ENCODE measurements around the gene CFAP46.
"Not testable (repeated sequence)": the region's sequence is repeated elsewhere in the genome, so short reads cannot be mapped to it uniquely, and the experiment has no call there.

CFAP46 gene

DNA sequence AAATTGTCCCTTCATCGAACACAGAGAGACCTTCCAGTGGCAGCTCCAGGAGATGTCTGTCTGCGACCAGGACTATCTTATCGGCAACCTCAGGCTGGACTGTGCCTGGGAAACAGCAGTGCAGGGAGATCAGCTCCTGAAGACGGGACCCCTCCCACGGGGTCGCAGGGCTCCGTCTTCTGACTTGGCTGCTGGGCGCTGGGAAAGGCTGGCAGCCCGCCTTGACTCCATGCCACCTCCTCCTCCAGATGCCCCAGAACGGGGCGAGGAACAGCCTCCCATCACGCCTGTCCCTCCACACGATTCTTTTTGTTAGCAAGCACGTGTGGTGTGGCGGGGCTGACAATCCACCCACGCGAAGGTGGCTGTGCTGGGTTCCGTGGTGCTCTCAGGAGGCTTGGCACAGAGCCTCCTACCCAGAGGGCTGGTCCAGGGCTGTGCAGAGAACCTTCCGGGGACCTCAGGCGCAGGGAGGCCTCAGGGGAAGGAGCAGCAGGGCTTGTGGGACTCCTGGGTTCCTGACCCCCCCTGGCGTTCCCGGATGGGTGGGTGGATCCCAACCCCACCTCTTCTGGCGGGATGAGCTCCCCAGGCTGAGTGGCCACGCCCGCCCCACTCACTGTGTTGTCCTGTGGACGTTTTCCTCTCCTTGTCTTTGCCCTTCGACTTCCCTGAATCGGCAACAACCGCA is 108.8 kb downstream of the CFAP46 start:
- Histone ChIP-seq H3K27ac (ENCODE audit: low read depth, low read length) (no peak overlapping the region), H3K4me3 (ENCODE audit: low read depth, low read length) (no peak overlapping the region), H3K9ac (ENCODE audit: low read depth, low read length) (no peak overlapping the region), H3K4me1 (ENCODE audit: control insufficient read depth, insufficient read depth, low read length) (no peaks in the 10 kb centered on the region; the same call in 1 of the 2 replicates), H3K36me3 (ENCODE audit: control insufficient read depth, insufficient read depth, low read length) (no peaks in the 10 kb centered on the region), H3K27me3 (ENCODE audit: control insufficient read depth, insufficient read depth, low read length) (no peaks in the 10 kb centered on the region), H3K9me3 (ENCODE audit: control insufficient read depth, insufficient read depth, low read length) (no peaks in the 10 kb centered on the region)

- Histone ChIP-seq H3K36me3 (ENCODE audit: control insufficient read depth, insufficient read depth, low read length) (no peaks in the 10 kb centered on the region), H3K27ac (ENCODE audit: low read depth, low read length) (no peak overlapping the region), H3K4me1 (ENCODE audit: control insufficient read depth, insufficient read depth, low read length) (no peaks in the 10 kb centered on the region; the same call in 1 of the 2 replicates), H3K27me3 (ENCODE audit: control insufficient read depth, insufficient read depth, low read length) (no peaks in the 10 kb centered on the region), H3K9me3 (ENCODE audit: control insufficient read depth, insufficient read depth, low read length) (no peaks in the 10 kb centered on the region), H3K4me3 (ENCODE audit: low read depth, low read length) (no peak overlapping the region), H3K9ac (ENCODE audit: low read depth, low read length) (no peak overlapping the region)
Observed at GRCh38 chr10:132832186-132832969, 110.0 kb downstream of the CFAP46 start.

- no peak overlapping the region for H3K27ac ChIP-seq (ENCODE audit: low read depth, low read length)
- no peaks in the 10 kb centered on the region for H3K36me3 ChIP-seq (ENCODE audit: control insufficient read depth, insufficient read depth, low read length)
- H3K27me3 ChIP-seq (ENCODE audit: control insufficient read depth, insufficient read depth, low read length): no peaks in the 10 kb centered on the region
- peaks cover 18% of the 10 kb centered on the region for H3K9me3 ChIP-seq (ENCODE audit: control insufficient read depth, insufficient read depth, low read length)
- H3K4me1 ChIP-seq (ENCODE audit: control insufficient read depth, insufficient read depth, low read length): no peaks in the 10 kb centered on the region
- H3K9ac ChIP-seq (ENCODE audit: low read depth, low read length): no peak overlapping the region
- H3K4me3 ChIP-seq (ENCODE audit: low read depth, low read length): no peak overlapping the region
Observed at GRCh38 chr10:132829403-132829802, 113.0 kb downstream of the CFAP46 start.

- peaks cover 18% of the 10 kb centered on the region for H3K9me3 ChIP-seq (ENCODE audit: control insufficient read depth, insufficient read depth, low read length)
- no peaks in the 10 kb centered on the region for H3K27me3 ChIP-seq (ENCODE audit: control insufficient read depth, insufficient read depth, low read length)
- H3K4me3 ChIP-seq (ENCODE audit: low read depth, low read length): no peak overlapping the region
- no peaks in the 10 kb centered on the region for H3K4me1 ChIP-seq (ENCODE audit: control insufficient read depth, insufficient read depth, low read length)
- no peak overlapping the region for H3K27ac ChIP-seq (ENCODE audit: low read depth, low read length)
- no peaks in the 10 kb centered on the region for H3K36me3 ChIP-seq (ENCODE audit: control insufficient read depth, insufficient read depth, low read length)
- H3K9ac ChIP-seq (ENCODE audit: low read depth, low read length): no peak overlapping the region
Observed at GRCh38 chr10:132828681-132829080, 113.7 kb downstream of the CFAP46 start.

- H3K27ac ChIP-seq (ENCODE audit: low read depth, low read length): no peak overlapping the region
- H3K4me1 ChIP-seq (ENCODE audit: control insufficient read depth, insufficient read depth, low read length): no peaks in the 10 kb centered on the region
- no peaks in the 10 kb centered on the region for H3K27me3 ChIP-seq (ENCODE audit: control insufficient read depth, insufficient read depth, low read length)
- no peaks in the 10 kb centered on the region for H3K36me3 ChIP-seq (ENCODE audit: control insufficient read depth, insufficient read depth, low read length)
- no peak overlapping the region for H3K4me3 ChIP-seq (ENCODE audit: low read depth, low read length)
- no peak overlapping the region for H3K9ac ChIP-seq (ENCODE audit: low read depth, low read length)
- H3K9me3 ChIP-seq (ENCODE audit: control insufficient read depth, insufficient read depth, low read length): peaks cover 18% of the 10 kb centered on the region
Observed at GRCh38 chr10:132827861-132828539, 114.4 kb downstream of the CFAP46 start.

GRCh38 chr10:132827423-132827789 is 115.0 kb downstream of the CFAP46 start:
- Histone ChIP-seq H3K4me1 (ENCODE audit: control insufficient read depth, insufficient read depth, low read length) (no peaks in the 10 kb centered on the region), H3K27ac (ENCODE audit: low read depth, low read length) (no peak overlapping the region), H3K36me3 (ENCODE audit: control insufficient read depth, insufficient read depth, low read length) (no peaks in the 10 kb centered on the region), H3K4me3 (ENCODE audit: low read depth, low read length) (no peak overlapping the region), H3K9ac (ENCODE audit: low read depth, low read length) (no peak overlapping the region), H3K9me3 (ENCODE audit: control insufficient read depth, insufficient read depth, low read length) (peaks cover 22% of the 10 kb centered on the region), H3K27me3 (ENCODE audit: control insufficient read depth, insufficient read depth, low read length) (no peaks in the 10 kb centered on the region)

GRCh38 chr10:132826524-132827422 is 115.6 kb downstream of the CFAP46 start:
- Histone ChIP-seq H3K27ac (ENCODE audit: low read depth, low read length) (no peak overlapping the region), H3K4me3 (ENCODE audit: low read depth, low read length) (no peak overlapping the region), H3K9me3 (ENCODE audit: control insufficient read depth, insufficient read depth, low read length) (peaks cover 24% of the 10 kb centered on the region), H3K9ac (ENCODE audit: low read depth, low read length) (no peak overlapping the region), H3K36me3 (ENCODE audit: control insufficient read depth, insufficient read depth, low read length) (no peaks in the 10 kb centered on the region), H3K4me1 (ENCODE audit: control insufficient read depth, insufficient read depth, low read length) (no peaks in the 10 kb centered on the region), H3K27me3 (ENCODE audit: control insufficient read depth, insufficient read depth, low read length) (no peaks in the 10 kb centered on the region)

DNA sequence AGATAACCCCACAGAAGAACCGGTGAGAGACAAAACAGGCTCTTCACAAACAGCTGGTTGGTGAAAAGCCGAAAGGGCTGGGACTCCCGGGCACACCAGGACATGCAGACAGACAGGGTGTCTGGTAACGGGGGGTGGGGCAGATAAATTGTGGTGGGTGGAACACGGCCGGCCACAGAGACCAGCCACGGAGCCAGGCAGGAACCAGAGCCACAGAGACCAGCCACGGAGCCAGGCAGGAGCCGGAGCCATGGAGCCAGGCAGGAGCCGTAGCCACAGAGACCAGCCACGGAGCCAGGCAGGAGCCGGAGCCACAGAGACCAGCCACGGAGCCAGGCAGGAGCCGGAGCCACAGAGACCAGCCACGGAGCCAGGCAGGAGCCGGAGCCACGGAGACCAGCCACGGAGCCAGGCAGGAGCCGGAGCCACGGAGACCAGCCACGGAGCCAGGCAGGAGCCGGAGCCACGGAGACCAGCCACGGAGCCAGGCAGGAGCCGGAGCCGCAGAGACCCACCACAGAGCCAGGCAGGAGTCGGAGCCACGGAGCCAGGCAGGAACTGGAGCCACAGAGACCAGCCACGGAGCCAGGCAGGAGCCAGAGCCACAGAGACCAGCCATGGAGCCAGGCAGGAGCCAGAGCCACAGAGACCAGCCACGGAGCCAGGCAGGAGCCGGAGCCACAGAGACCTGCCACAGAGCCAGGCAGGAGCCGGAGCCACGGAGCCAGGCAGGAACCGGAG is 116.4 kb downstream of the CFAP46 start:
- H3K27me3 ChIP-seq (ENCODE audit: control insufficient read depth, insufficient read depth, low read length); H3K4me3 ChIP-seq (ENCODE audit: low read depth, low read length); H3K9ac ChIP-seq (ENCODE audit: low read depth, low read length); H3K27ac ChIP-seq (ENCODE audit: low read depth, low read length); H3K4me1 ChIP-seq (ENCODE audit: control insufficient read depth, insufficient read depth, low read length); H3K36me3 ChIP-seq (ENCODE audit: control insufficient read depth, insufficient read depth, low read length): not testable (repeated sequence)
- H3K9me3 ChIP-seq (ENCODE audit: control insufficient read depth, insufficient read depth, low read length): peaks cover 24% of the 10 kb centered on the region

DNA sequence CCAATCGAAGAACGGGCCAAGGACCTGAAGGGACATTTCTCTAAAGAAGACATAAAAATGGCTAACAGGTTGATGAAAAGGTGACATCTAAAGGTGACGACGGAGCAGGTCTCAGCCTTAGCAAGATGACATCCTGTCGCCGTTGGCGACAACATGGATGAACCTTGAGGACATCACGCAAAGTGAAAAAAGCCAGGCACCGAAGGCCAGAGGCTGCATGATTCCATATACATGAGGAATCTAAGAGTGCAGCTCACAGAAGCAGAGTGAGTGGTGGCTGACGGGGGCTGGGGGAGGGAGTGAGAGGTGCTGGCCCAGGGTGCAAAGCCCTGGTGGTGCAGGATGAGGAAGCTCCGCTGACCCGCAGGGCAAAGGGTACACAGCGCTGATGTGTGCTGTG is 122.3 kb downstream of the CFAP46 start:
- Histone ChIP-seq H3K4me3 (ENCODE audit: low read depth, low read length) (no peak overlapping the region), H3K4me1 (ENCODE audit: control insufficient read depth, insufficient read depth, low read length) (no peaks in the 10 kb centered on the region), H3K27ac (ENCODE audit: low read depth, low read length) (no peak overlapping the region), H3K36me3 (ENCODE audit: control insufficient read depth, insufficient read depth, low read length) (no peaks in the 10 kb centered on the region), H3K9ac (ENCODE audit: low read depth, low read length) (no peak overlapping the region), H3K9me3 (ENCODE audit: control insufficient read depth, insufficient read depth, low read length) (peaks cover 12% of the 10 kb centered on the region; the same call in 1 of the 2 replicates), H3K27me3 (ENCODE audit: control insufficient read depth, insufficient read depth, low read length) (no peaks in the 10 kb centered on the region)

DNA sequence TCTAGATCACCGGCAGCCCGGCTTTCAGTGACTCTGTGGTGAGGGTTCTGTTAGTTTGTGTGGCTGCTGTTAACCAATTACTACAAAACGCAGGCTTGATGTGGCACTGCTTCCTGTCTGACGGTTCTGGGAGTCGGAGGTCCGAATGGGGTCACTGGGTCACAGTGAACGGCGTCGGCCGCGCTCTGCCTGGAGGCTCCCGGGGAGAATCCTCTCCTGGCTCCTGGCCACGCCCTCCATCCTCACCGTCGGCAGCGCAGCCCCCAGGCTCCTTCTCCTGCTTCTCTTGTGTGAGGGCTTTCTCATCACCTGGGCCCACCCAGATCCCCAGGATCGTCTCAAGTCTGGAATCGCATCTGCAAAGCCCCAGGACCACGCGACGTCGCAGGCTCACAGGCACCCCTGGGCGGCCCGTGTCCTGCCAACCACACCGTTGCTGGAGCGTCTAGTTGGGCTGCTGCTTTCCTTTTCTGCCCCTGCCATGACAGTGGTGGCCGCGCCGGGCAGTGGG is 124.6 kb downstream of the CFAP46 start:
- H3K9me3 ChIP-seq (ENCODE audit: control insufficient read depth, insufficient read depth, low read length): peaks cover 8% of the 10 kb centered on the region; the same call in 1 of the 2 replicates
- no peak overlapping the region for H3K9ac ChIP-seq (ENCODE audit: low read depth, low read length)
- H3K4me3 ChIP-seq (ENCODE audit: low read depth, low read length): no peak overlapping the region
- no peaks in the 10 kb centered on the region for H3K4me1 ChIP-seq (ENCODE audit: control insufficient read depth, insufficient read depth, low read length)
- H3K27me3 ChIP-seq (ENCODE audit: control insufficient read depth, insufficient read depth, low read length): no peaks in the 10 kb centered on the region
- no peaks in the 10 kb centered on the region for H3K36me3 ChIP-seq (ENCODE audit: control insufficient read depth, insufficient read depth, low read length)
- H3K27ac ChIP-seq (ENCODE audit: low read depth, low read length): no peak overlapping the region
